ENCODE data around the gene KRTAP23-1. TPM values are rescaled to one million over a fixed set of nuclear protein-coding genes. Genes with fewer than 3 reads are reported as not detected.

The KRTAP23-1 gene
- polyA plus RNA-seq, 1 of the 3 experiments (the other 2 are of a cell fraction): not detected

DNA sequence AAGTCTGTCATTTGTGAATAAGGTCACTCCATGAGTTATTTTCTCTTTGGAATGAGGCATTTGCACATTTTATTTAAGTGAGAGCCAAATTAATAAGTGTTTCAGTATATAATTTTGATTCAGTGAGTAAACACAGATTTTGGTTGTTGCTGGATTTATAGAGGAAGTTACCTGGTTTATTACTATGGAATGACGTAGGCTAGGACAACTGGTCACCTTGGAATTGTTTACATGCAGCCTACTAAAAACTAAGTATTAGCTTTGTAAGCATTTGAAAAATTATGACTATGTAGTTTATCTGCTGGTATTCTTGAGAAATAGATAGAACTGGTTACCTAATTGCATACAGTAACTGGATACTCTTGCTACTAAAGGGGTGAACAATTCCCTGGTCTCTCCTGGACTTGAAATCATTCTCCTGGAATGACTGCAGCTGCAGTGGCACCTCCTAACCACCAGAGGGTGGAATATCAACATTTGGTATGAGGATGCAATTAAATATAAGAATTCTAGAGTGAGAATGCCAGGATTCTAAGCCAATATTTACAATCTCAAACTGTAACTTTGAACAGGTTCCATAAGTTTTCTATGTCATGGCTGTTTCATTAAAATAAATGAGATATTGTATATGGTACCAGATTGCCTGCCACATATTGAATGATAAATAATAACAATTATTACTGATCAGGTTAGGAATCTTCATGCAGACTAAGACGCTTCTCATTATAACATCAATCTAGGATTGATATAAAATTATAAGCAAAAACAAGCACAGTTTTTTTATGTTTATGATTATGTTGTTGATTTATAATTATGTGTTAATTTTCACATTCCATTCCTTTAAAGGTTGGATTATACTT is 7.5 kb downstream of the KRTAP23-1 start:
- H3K36me3 ChIP-seq (replicated peaks in 1 of 2; ENCODE audit: control insufficient read depth in 1 of 2, insufficient read depth in 2 of 2, low read length in 1 of 2): no peaks in the 10 kb centered on the region
- no peaks in the 10 kb centered on the region for H3K9me2 ChIP-seq
- TF ChIP-seq TEAD4 (IDR thresholded peaks at IDR 0.05; ENCODE audit: borderline replicate concordance, insufficient read depth) (no peak), TCF12 (IDR thresholded peaks at IDR 0.05) (no peak), RAD21 (IDR thresholded peaks at IDR 0.05; ENCODE audit: low read length) (peak; percentile 72), JUND (IDR thresholded peaks at IDR 0.05) (no peak), GATA2 (CRISPR knock-in tag; IDR thresholded peaks at IDR 0.05) (no peak), POLR2AphosphoS5 (IDR thresholded peaks at IDR 0.05; ENCODE audit: low read depth, low read length) (no peak), RFX5 (IDR thresholded peaks at IDR 0.05; ENCODE audit: low read length) (no peak), SMC3 (IDR thresholded peaks at IDR 0.05; ENCODE audit: low read depth, low read length) (peak; percentile 79), CHD2 (IDR thresholded peaks at IDR 0.05; ENCODE audit: low read length, partially characterized antibody) (no peak), TAF1 (IDR thresholded peaks at IDR 0.05; ENCODE audit: borderline replicate concordance, low read depth, low read length) (no peak), MEF2A (IDR thresholded peaks at IDR 0.05; ENCODE audit: borderline replicate concordance, low read depth) (no peak)
- TF ChIP-seq, protein P1, sequence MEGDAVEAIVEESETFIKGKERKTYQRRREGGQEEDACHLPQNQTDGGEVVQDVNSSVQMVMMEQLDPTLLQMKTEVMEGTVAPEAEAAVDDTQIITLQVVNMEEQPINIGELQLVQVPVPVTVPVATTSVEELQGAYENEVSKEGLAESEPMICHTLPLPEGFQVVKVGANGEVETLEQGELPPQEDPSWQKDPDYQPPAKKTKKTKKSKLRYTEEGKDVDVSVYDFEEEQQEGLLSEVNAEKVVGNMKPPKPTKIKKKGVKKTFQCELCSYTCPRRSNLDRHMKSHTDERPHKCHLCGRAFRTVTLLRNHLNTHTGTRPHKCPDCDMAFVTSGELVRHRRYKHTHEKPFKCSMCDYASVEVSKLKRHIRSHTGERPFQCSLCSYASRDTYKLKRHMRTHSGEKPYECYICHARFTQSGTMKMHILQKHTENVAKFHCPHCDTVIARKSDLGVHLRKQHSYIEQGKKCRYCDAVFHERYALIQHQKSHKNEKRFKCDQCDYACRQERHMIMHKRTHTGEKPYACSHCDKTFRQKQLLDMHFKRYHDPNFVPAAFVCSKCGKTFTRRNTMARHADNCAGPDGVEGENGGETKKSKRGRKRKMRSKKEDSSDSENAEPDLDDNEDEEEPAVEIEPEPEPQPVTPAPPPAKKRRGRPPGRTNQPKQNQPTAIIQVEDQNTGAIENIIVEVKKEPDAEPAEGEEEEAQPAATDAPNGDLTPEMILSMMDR (IDR thresholded peaks at IDR 0.05): peak; percentile 97
- TF ChIP-seq, protein P2, sequence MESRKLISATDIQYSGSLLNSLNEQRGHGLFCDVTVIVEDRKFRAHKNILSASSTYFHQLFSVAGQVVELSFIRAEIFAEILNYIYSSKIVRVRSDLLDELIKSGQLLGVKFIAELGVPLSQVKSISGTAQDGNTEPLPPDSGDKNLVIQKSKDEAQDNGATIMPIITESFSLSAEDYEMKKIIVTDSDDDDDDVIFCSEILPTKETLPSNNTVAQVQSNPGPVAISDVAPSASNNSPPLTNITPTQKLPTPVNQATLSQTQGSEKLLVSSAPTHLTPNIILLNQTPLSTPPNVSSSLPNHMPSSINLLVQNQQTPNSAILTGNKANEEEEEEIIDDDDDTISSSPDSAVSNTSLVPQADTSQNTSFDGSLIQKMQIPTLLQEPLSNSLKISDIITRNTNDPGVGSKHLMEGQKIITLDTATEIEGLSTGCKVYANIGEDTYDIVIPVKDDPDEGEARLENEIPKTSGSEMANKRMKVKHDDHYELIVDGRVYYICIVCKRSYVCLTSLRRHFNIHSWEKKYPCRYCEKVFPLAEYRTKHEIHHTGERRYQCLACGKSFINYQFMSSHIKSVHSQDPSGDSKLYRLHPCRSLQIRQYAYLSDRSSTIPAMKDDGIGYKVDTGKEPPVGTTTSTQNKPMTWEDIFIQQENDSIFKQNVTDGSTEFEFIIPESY (IDR thresholded peaks at IDR 0.05; ENCODE audit: borderline replicate concordance, low read depth): no peak
- TF ChIP-seq, protein P3, sequence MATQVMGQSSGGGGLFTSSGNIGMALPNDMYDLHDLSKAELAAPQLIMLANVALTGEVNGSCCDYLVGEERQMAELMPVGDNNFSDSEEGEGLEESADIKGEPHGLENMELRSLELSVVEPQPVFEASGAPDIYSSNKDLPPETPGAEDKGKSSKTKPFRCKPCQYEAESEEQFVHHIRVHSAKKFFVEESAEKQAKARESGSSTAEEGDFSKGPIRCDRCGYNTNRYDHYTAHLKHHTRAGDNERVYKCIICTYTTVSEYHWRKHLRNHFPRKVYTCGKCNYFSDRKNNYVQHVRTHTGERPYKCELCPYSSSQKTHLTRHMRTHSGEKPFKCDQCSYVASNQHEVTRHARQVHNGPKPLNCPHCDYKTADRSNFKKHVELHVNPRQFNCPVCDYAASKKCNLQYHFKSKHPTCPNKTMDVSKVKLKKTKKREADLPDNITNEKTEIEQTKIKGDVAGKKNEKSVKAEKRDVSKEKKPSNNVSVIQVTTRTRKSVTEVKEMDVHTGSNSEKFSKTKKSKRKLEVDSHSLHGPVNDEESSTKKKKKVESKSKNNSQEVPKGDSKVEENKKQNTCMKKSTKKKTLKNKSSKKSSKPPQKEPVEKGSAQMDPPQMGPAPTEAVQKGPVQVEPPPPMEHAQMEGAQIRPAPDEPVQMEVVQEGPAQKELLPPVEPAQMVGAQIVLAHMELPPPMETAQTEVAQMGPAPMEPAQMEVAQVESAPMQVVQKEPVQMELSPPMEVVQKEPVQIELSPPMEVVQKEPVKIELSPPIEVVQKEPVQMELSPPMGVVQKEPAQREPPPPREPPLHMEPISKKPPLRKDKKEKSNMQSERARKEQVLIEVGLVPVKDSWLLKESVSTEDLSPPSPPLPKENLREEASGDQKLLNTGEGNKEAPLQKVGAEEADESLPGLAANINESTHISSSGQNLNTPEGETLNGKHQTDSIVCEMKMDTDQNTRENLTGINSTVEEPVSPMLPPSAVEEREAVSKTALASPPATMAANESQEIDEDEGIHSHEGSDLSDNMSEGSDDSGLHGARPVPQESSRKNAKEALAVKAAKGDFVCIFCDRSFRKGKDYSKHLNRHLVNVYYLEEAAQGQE (IDR thresholded peaks at IDR 0.05; ENCODE audit: low read depth, low read length): no peak
- TF ChIP-seq, protein P4, sequence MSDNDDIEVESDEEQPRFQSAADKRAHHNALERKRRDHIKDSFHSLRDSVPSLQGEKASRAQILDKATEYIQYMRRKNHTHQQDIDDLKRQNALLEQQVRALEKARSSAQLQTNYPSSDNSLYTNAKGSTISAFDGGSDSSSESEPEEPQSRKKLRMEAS (IDR thresholded peaks at IDR 0.05; ENCODE audit: low read depth): no peak
- TF ChIP-seq, protein P5, sequence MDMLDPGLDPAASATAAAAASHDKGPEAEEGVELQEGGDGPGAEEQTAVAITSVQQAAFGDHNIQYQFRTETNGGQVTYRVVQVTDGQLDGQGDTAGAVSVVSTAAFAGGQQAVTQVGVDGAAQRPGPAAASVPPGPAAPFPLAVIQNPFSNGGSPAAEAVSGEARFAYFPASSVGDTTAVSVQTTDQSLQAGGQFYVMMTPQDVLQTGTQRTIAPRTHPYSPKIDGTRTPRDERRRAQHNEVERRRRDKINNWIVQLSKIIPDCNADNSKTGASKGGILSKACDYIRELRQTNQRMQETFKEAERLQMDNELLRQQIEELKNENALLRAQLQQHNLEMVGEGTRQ (IDR thresholded peaks at IDR 0.05; ENCODE audit: borderline replicate concordance, low read depth, low read length): no peak
- DNase-seq: peak; percentile 22
- H3K79me2 ChIP-seq (ENCODE audit: insufficient read depth): no peaks in the 10 kb centered on the region
- H3K9me3 ChIP-seq: no peaks in the 10 kb centered on the region
- H3F3A ChIP-seq (replicated peaks; ENCODE audit: insufficient read depth): no peaks in the 10 kb centered on the region
- CTCF ChIA-PET: interaction anchor here (0.7 to 2.4 kb wide), 15 partner anchors 9 to 748 kb away, joined by 3 to 9 read pairs (median 4); no protein-coding TSS in a partner anchor
- H3K27me3 ChIP-seq (ENCODE audit: insufficient read depth): 0 out of 2 replicates have a peak, but pooled peaks cover 8% of the 10 kb centered on the region
- no peaks in the 10 kb centered on the region for H4K20me1 ChIP-seq (ENCODE audit: insufficient read depth)
- POLR2A ChIA-PET: no interaction called here
- no peak overlapping the region for H3K27ac ChIP-seq (ENCODE audit: low read depth in 2 of 2, low read length in 1 of 2)
- no peak overlapping the region for H2AFZ ChIP-seq (ENCODE audit: low read depth)
- H3K4me2 ChIP-seq: no peak overlapping the region
- no peaks in the 10 kb centered on the region for H3K4me1 ChIP-seq (ENCODE audit: control insufficient read depth in 1 of 2, insufficient read depth in 2 of 2, low read depth in 1 of 2, low read length in 1 of 2)
- H3K4me3 ChIP-seq (ENCODE audit: low read depth in 2 of 2, low read length in 1 of 2): peak overlapping the region in 1 of 2 experiments; percentile 11; a peak in 1 of 4 replicates
- WGBS (ENCODE audit: low lambda C conversion rate): 6% methylated on average over 2 of the region's 2 CpGs
- H3K9ac ChIP-seq: no peak overlapping the region

Data from SK-N-SH (cell line).